H1 (cell line): ENCODE results near the gene BABAM2. TPM values are rescaled to one million over a fixed set of nuclear protein-coding genes. Genes with fewer than 3 reads are reported as not detected.

Experiments
- CTCF ChIA-PET: fragments of 300-600 bp; sonication (Branson Sonifier 250); formaldehyde crosslinking; loops from one replicate; lab custom pipeline; 2021; ENCODE audit not compliant: partially characterized antibody; lab: Charles Lee
- POLR2A ChIA-PET: fragments of 300-600 bp; sonication (Branson Sonifier 250); formaldehyde crosslinking; loops from one replicate; lab custom pipeline; 2021; ENCODE audit warnings: inconsistent platforms; ENCODE audit not compliant: partially characterized antibody; lab: Charles Lee
- DNase-seq, 2 experiments: peaks; one replicate each; pipeline versions ENCODE4 v3.0.0 to v3.0.0-alpha.2; 2010 to 2022; ENCODE audit warnings: low spot score in 2 of 2, low read depth in 1 of 2, mixed read lengths in 1 of 2
- FAIRE-seq: peaks from 2 replicates; lab custom pipeline; 2011; peaks lifted over from hg19 to GRCh38; lab: Jason Lieb, UNC
- H2AFZ ChIP-seq: 2 replicates; pipeline ENCODE4 v1.8.1; 2012; ENCODE audit warnings: low read length, inconsistent platforms
- H2AK5ac ChIP-seq: 2 replicates; pipeline ENCODE4 v1.6.1; 2013; ENCODE audit warnings: low read depth, low read length
- H2BK120ac ChIP-seq: replicated peaks from 2 replicates; pipeline ENCODE3; 2013; ENCODE audit warnings: low read depth, low read length, inconsistent platforms
- H2BK12ac ChIP-seq: 2 replicates; pipeline ENCODE4 v1.6.1; 2013; ENCODE audit warnings: low read depth, low read length
- H2BK15ac ChIP-seq: 2 replicates; pipeline ENCODE4 v1.6.1; 2013; ENCODE audit warnings: low read length
- H2BK20ac ChIP-seq: 2 replicates; pipeline ENCODE4 v1.6.1; 2013; ENCODE audit warnings: low read length
- H2BK5ac ChIP-seq: 2 replicates; pipeline ENCODE4 v1.6.1; 2013; ENCODE audit warnings: low read depth, low read length
- H3K14ac ChIP-seq: 2 replicates; pipeline ENCODE4 v1.6.1; 2013; ENCODE audit warnings: inconsistent platforms; ENCODE audit not compliant: insufficient read length
- H3K18ac ChIP-seq: 2 replicates; pipeline ENCODE4 v1.6.1; 2013; ENCODE audit warnings: low read length; ENCODE audit errors: extremely low read depth
- H3K23ac ChIP-seq: 2 replicates; pipeline ENCODE4 v1.6.1; 2013; ENCODE audit warnings: inconsistent platforms; ENCODE audit not compliant: insufficient read length
- H3K23me2 ChIP-seq: 2 replicates; pipeline ENCODE4 v1.6.1; 2013; ENCODE audit warnings: low read depth, low read length
- H3K27ac ChIP-seq: 2 replicates; pipeline ENCODE4 v1.6.1; 2011; ENCODE audit warnings: low read depth, low read length, inconsistent platforms
- H3K27me3 ChIP-seq, 4 experiments: replicated peaks in 1 of 4; 1 replicate in 1 of 4; 2 replicates in 3 of 4; pipeline versions ENCODE4 v1.6.1 to v1.8.1; 2011 to 2013; ENCODE audit warnings: low read length in 3 of 4, mild to moderate bottlenecking in 3 of 4, inconsistent platforms in 2 of 4, mixed read lengths in 2 of 4, moderate library complexity in 1 of 4; ENCODE audit not compliant: control insufficient read depth in 3 of 4, insufficient read depth in 3 of 4; ENCODE audit errors: extremely low read depth in 1 of 4
- H3K36me3 ChIP-seq, 4 experiments: 2 replicates each; pipeline versions ENCODE4 v1.6.1 to v1.8.1; 2011 to 2013; ENCODE audit warnings: mild to moderate bottlenecking in 4 of 4, low read length in 3 of 4, moderate library complexity in 2 of 4, control low read depth in 1 of 4, inconsistent platforms in 1 of 4; ENCODE audit not compliant: insufficient read depth in 4 of 4, control insufficient read depth in 2 of 4
- H3K4ac ChIP-seq: replicated peaks from 2 replicates; pipeline ENCODE3; 2013; ENCODE audit warnings: low read length, low read depth, mixed read lengths, inconsistent platforms; ENCODE audit not compliant: insufficient read length
- H3K4me1 ChIP-seq, 4 experiments: replicated peaks in 1 of 4; 1 replicate in 1 of 4; 2 replicates in 3 of 4; pipeline versions ENCODE4 v1.6.1 to v1.8.1; 2011 to 2013; ENCODE audit warnings: low read length in 3 of 4, inconsistent platforms in 2 of 4, mixed read lengths in 1 of 4; ENCODE audit not compliant: insufficient read depth in 4 of 4, control insufficient read depth in 3 of 4
- H3K4me2 ChIP-seq, 2 experiments: 2 replicates each; pipeline versions ENCODE4 v1.6.1 to v1.8.1; 2011 to 2013; ENCODE audit warnings: low read depth in 2 of 2, low read length in 2 of 2, control low read depth in 1 of 2, inconsistent platforms in 1 of 2, mild to moderate bottlenecking in 1 of 2; ENCODE audit not compliant: insufficient read depth in 1 of 2
- H3K4me3 ChIP-seq, 4 experiments: fragments of 200-600, 300-600 bp in 1 of 4; sonication (generic), shearing (Covaris generic), sonication (Bioruptor Twin) in 1 of 4; 2 replicates each; pipeline versions ENCODE4 v1.5.1 to v1.8.1; 2011 to 2016; ENCODE audit warnings: low read length in 4 of 4, low read depth in 3 of 4, control low read depth in 2 of 4, inconsistent platforms in 2 of 4, mild to moderate bottlenecking in 2 of 4, mixed read lengths in 1 of 4, moderate library complexity in 1 of 4; ENCODE audit not compliant: insufficient read depth in 2 of 4; ENCODE audit errors: extremely low read depth in 1 of 4
- H3K56ac ChIP-seq: replicated peaks from 2 replicates; pipeline ENCODE3; 2013; ENCODE audit warnings: low read depth, mild to moderate bottlenecking, mixed read lengths, low read length, inconsistent platforms; ENCODE audit not compliant: insufficient read length
- H3K79me1 ChIP-seq: 2 replicates; pipeline ENCODE4 v1.6.1; 2013; ENCODE audit warnings: low read depth, low read length, control low read depth
- H3K79me2 ChIP-seq, 2 experiments: 2 replicates each; pipeline versions ENCODE4 v1.6.1 to v1.8.1; 2012 to 2013; ENCODE audit warnings: low read length in 2 of 2, mild to moderate bottlenecking in 2 of 2, inconsistent platforms in 1 of 2; ENCODE audit not compliant: insufficient read depth in 2 of 2, control insufficient read depth in 1 of 2
- H3K9ac ChIP-seq, 4 experiments: replicated peaks in 1 of 4; 1 replicate in 1 of 4; 2 replicates in 3 of 4; pipeline versions ENCODE4 v1.6.1 to v1.8.1; 2011 to 2013; ENCODE audit warnings: low read depth in 3 of 4, low read length in 3 of 4, control low read depth in 2 of 4, mild to moderate bottlenecking in 2 of 4, moderate library complexity in 2 of 4, inconsistent platforms in 1 of 4; ENCODE audit errors: extremely low read depth in 1 of 4
- H3K9me3 ChIP-seq, 2 experiments: 2 replicates each; pipeline versions ENCODE4 v1.6.1 to v1.8.1; 2012 to 2013; ENCODE audit warnings: mild to moderate bottlenecking in 2 of 2, moderate library complexity in 2 of 2, control low read depth in 1 of 2, inconsistent platforms in 1 of 2, low read depth in 1 of 2, low read length in 1 of 2, mixed read lengths in 1 of 2; ENCODE audit not compliant: insufficient read depth in 2 of 2
- H4K20me1 ChIP-seq, 2 experiments: replicated peaks in 1 of 2; 2 replicates each; pipeline versions ENCODE3 to v1.8.1; 2011 to 2013; ENCODE audit warnings: inconsistent platforms in 2 of 2, low read length in 2 of 2, mild to moderate bottlenecking in 1 of 2; ENCODE audit not compliant: insufficient read depth in 2 of 2, control insufficient read depth in 1 of 2
- H4K5ac ChIP-seq: 2 replicates; pipeline ENCODE4 v1.6.1; 2013; ENCODE audit warnings: low read length, low read depth, mixed read lengths, inconsistent platforms; ENCODE audit not compliant: insufficient read length
- H4K8ac ChIP-seq: 2 replicates; pipeline ENCODE4 v1.8.0; 2013; ENCODE audit warnings: mild to moderate bottlenecking, moderate library complexity, low read length, inconsistent platforms; ENCODE audit not compliant: insufficient read depth; ENCODE audit errors: extremely low read depth
- H4K91ac ChIP-seq: replicated peaks from 2 replicates; pipeline ENCODE3; 2013; ENCODE audit warnings: low read length, mixed read lengths, inconsistent platforms; ENCODE audit not compliant: insufficient read length
- ASH2L ChIP-seq: fragments of 200-600, 300-600 bp; sonication (generic); IDR thresholded peaks from one replicate; pipeline ENCODE4 v1.7.1; 2017; ENCODE audit warnings: low read length
- WGBS, 2 experiments: shearing (Covaris generic) in 1 of 2; methylation state at CpG; one replicate each; pipeline versions ENCODE4 v1.1.6 to v1.1.7; 2013 to 2015; ENCODE audit warnings: low lambda C conversion rate in 2 of 2, mixed read lengths in 2 of 2, inconsistent platforms in 1 of 2, low coverage in 1 of 2, missing lambda C conversion rate in 1 of 2; ENCODE audit not compliant: insufficient replicate concordance in 2 of 2, insufficient coverage in 1 of 2, insufficient read length in 1 of 2; ENCODE audit errors: extremely low coverage in 1 of 2, missing lambda C conversion rate in 1 of 2; 5-methylcytosine and 5-hydroxymethylcytosine counted together
- polyA plus RNA-seq, 7 experiments: library from polyadenylated mRNA; depleted of rRNA in 3 of 7; stranded (reverse) in 5 of 7; unstranded in 2 of 7; fragments of >200 nt in 5 of 7; fragments of 200-250 nt in 2 of 7; gene quantifications; 1 replicate in 5 of 7; 2 replicates in 1 of 7; 4 replicates in 1 of 7; pipeline versions ENCODE4 v1.2.1 to v1.2.3, GENCODE V29; 2011 to 2013; ENCODE audit warnings: missing spikeins in 2 of 7, mixed read lengths in 2 of 7
- total RNA-seq: library from RNA; stranded (reverse); fragmentation: NEBNext Ultra II Directional; extraction: Animal tissue kit (Norgen Biotek cat#: 25700); gene quantifications from 2 replicates; pipeline ENCODE4 v1.2.1, GENCODE V29; 2021

The BABAM2 gene
- total and polyA plus RNA-seq, 2 of the 8 experiments (the other 6 are each of a cell fraction or from before 2014, with no cell fraction given): 15.8 to 20.9 TPM

- H2AK5ac ChIP-seq: no peak overlapping the region
- H3K4ac ChIP-seq: no peak overlapping the region
- H3K27me3 ChIP-seq: peaks cover 0 to 2% (median 0%) of the 10 kb centered on the region in 4 experiments; a peak in 1 of 7 replicates
- no peaks in the 10 kb centered on the region for H3K23me2 ChIP-seq
- no peak overlapping the region for H2BK20ac ChIP-seq
- no peaks in the 10 kb centered on the region for H4K20me1 ChIP-seq
- H2AFZ ChIP-seq: no peak overlapping the region
- no peak overlapping the region for H2BK12ac ChIP-seq
- no peak overlapping the region for H3K23ac ChIP-seq
- no peak overlapping the region for H3K27ac ChIP-seq
- no peak overlapping the region for H2BK120ac ChIP-seq
- H2BK15ac ChIP-seq: no peak overlapping the region
- DNase-seq (no peak), FAIRE-seq (no peak)
- WGBS, 2 experiments: 92% methylated on average over 12 of the region's 19 CpGs; no CpG with 5 or more reads in 1 of the 2 experiments
- no peaks in the 10 kb centered on the region for H3K79me2 ChIP-seq
- POLR2A ChIA-PET: no interaction called here
- H3K9me3 ChIP-seq: no peaks in the 10 kb centered on the region
- no peaks in the 10 kb centered on the region for H3K79me1 ChIP-seq
- no peak overlapping the region for H3K9ac ChIP-seq
- H3K14ac ChIP-seq: no peak overlapping the region
- no peak overlapping the region for H2BK5ac ChIP-seq
- H4K91ac ChIP-seq: no peak overlapping the region
- no peak overlapping the region for H3K18ac ChIP-seq
- H4K5ac ChIP-seq: no peak overlapping the region
- no peak for TF ChIP-seq ASH2L
- H3K56ac ChIP-seq: no peak overlapping the region
- no peaks in the 10 kb centered on the region for H3K36me3 ChIP-seq
- CTCF ChIA-PET: no interaction called here
- H3K4me3 ChIP-seq: no peak overlapping the region
- no peak overlapping the region for H3K4me2 ChIP-seq
- H4K8ac ChIP-seq: no peak overlapping the region; the same call in 1 of the 2 replicates
- peaks cover 0 to 3% (median 0%) of the 10 kb centered on the region in 4 experiments; a peak in 1 of 7 replicates for H3K4me1 ChIP-seq
Observed at GRCh38 chr2:28367667-28368356, 477.3 kb downstream of the BABAM2 start.
